Endodermal cell (in vitro differentiated cells): Measurements from ENCODE around the gene RAE1. TPM values are rescaled to one million over a fixed set of nuclear protein-coding genes. Genes with fewer than 3 reads are reported as not detected.

ENCODE experiments used
- DNase-seq: peaks from one replicate; pipeline ENCODE4 v3.0.0-alpha.2; 2017
- H3K27ac ChIP-seq: 2 replicates; pipeline ENCODE4 v1.5.1; 2013; ENCODE audit warnings: mild to moderate bottlenecking, low read depth, low read length, moderate library complexity
- H3K27me3 ChIP-seq: 2 replicates; pipeline ENCODE4 v1.6.1; 2013; ENCODE audit warnings: mild to moderate bottlenecking, low read length, moderate library complexity; ENCODE audit not compliant: insufficient read depth, control insufficient read depth, poor library complexity, severe bottlenecking
- H3K36me3 ChIP-seq: 2 replicates; pipeline ENCODE4 v1.7.0; 2013; ENCODE audit warnings: mild to moderate bottlenecking, low read length, moderate library complexity; ENCODE audit not compliant: control insufficient read depth, insufficient read depth
- H3K4me1 ChIP-seq: one replicate; pipeline ENCODE4 v1.7.0; 2013; ENCODE audit warnings: low read length; ENCODE audit not compliant: control insufficient read depth, insufficient read depth
- H3K4me3 ChIP-seq: 2 replicates; pipeline ENCODE4 v1.5.1; 2013; ENCODE audit warnings: mild to moderate bottlenecking, low read length, moderate library complexity
- H3K9ac ChIP-seq: 2 replicates; pipeline ENCODE4 v1.6.1; 2013; ENCODE audit warnings: mild to moderate bottlenecking, low read length, moderate library complexity; ENCODE audit not compliant: poor library complexity, severe bottlenecking; ENCODE audit errors: extremely low read depth
- H3K9me3 ChIP-seq: 2 replicates; pipeline ENCODE4 v1.6.1; 2013; ENCODE audit warnings: mild to moderate bottlenecking, low read length, moderate library complexity; ENCODE audit not compliant: control insufficient read depth
- H3K27ac Mint-ChIP-seq: 2 replicates; pipeline ENCODE4 v1.8.0; 2020; ENCODE audit warnings: mixed read lengths
- H3K27me3 Mint-ChIP-seq: 2 replicates; pipeline ENCODE4 v1.8.0; 2021; ENCODE audit warnings: mild to moderate bottlenecking, mixed read lengths; ENCODE audit not compliant: insufficient read depth
- H3K36me3 Mint-ChIP-seq: 2 replicates; pipeline ENCODE4 v1.8.0; 2020; ENCODE audit warnings: low read depth, mixed read lengths
- H3K4me1 Mint-ChIP-seq: 2 replicates; pipeline ENCODE4 v1.8.0; 2020; ENCODE audit warnings: mixed read lengths
- H3K4me3 Mint-ChIP-seq: 2 replicates; pipeline ENCODE4 v1.8.0; 2020; ENCODE audit warnings: mild to moderate bottlenecking, moderate library complexity, mixed read lengths
- H3K9me3 Mint-ChIP-seq: 2 replicates; pipeline ENCODE4 v1.8.0; 2020; ENCODE audit warnings: mild to moderate bottlenecking, mixed read lengths
- CTCF ChIP-seq: fragments of 200-600 bp; sonication (generic); conservative IDR thresholded peaks from 2 replicates; pipeline ENCODE4 v1.5.0; 2021; ENCODE audit warnings: antibody characterized with exemption, mild to moderate bottlenecking
- WGBS, 2 experiments: methylation state at CpG; one replicate each; pipeline versions ENCODE4 v1.1.5 to v1.1.7; 2013; ENCODE audit warnings: missing lambda C conversion rate in 2 of 2, mixed read lengths in 1 of 2; ENCODE audit not compliant: insufficient coverage in 1 of 2, insufficient read length in 1 of 2; 5-methylcytosine and 5-hydroxymethylcytosine counted together
- total RNA-seq, 2 donors: library from RNA; stranded (reverse); fragmentation: NEBNext Ultra II Directional in 1 of 2; extraction: Animal tissue kit (Norgen Biotek cat#: 25700) in 1 of 2; gene quantifications; 2 replicates in 1 of 2; 3 replicates in 1 of 2; pipeline ENCODE4 v1.2.1, GENCODE V29; 2021

RAE1 gene
- total RNA-seq, 2 donors from 2014 or later, result 41.2 to 43.8 TPM

- no peak overlapping the region for H3K4me3 Mint-ChIP-seq
- no peaks in the 10 kb centered on the region for H3K9me3 Mint-ChIP-seq
- Histone ChIP-seq H3K4me1 (no peaks in the 10 kb centered on the region), H3K27ac (no peak overlapping the region), H3K4me3 (no peak overlapping the region), H3K27me3 (no peaks in the 10 kb centered on the region), H3K36me3 (peaks cover 20% of the 10 kb centered on the region), H3K9me3 (no peaks in the 10 kb centered on the region), H3K9ac (no peak overlapping the region)
- H3K27me3 Mint-ChIP-seq, result no peaks in the 10 kb centered on the region
- H3K4me1 Mint-ChIP-seq, result peaks cover under 1% of the 10 kb centered on the region
- 93 to 97% methylated on average over 15 to 21 of the region's 21 CpGs for WGBS, 2 experiments
- TF ChIP-seq CTCF, result no peak
- no peak for DNase-seq
- H3K27ac Mint-ChIP-seq, result no peak overlapping the region
- peaks cover 40% of the 10 kb centered on the region for H3K36me3 Mint-ChIP-seq
Observed at GRCh38 chr20:57400821-57401564, 49.9 kb downstream of the RAE1 start.

- no peak for TF ChIP-seq CTCF
- no peaks in the 10 kb centered on the region for H3K4me1 ChIP-seq
- Mint-ChIP-seq H3K27ac (no peak overlapping the region), H3K27me3 (no peaks in the 10 kb centered on the region), H3K36me3 (peaks cover 34% of the 10 kb centered on the region), H3K4me3 (no peak overlapping the region), H3K9me3 (no peaks in the 10 kb centered on the region), H3K4me1 (no peaks in the 10 kb centered on the region)
- no peak overlapping the region for H3K4me3 ChIP-seq
- no peak overlapping the region for H3K9ac ChIP-seq
- H3K27ac ChIP-seq, result no peak overlapping the region
- WGBS, 2 experiments, result 92 to 100% methylated on average over 5 to 7 of the region's 7 CpGs
- no peaks in the 10 kb centered on the region for H3K27me3 ChIP-seq
- H3K9me3 ChIP-seq, result no peaks in the 10 kb centered on the region
- no peak for DNase-seq
- H3K36me3 ChIP-seq, result peaks cover 15% of the 10 kb centered on the region
Observed at GRCh38 chr20:57401565-57401918, 50.5 kb downstream of the RAE1 start.

GRCh38 chr20:57402206-57403125 is 51.4 kb downstream of the RAE1 start:
- H3K36me3 Mint-ChIP-seq, result peaks cover 33% of the 10 kb centered on the region
- peaks cover 7% of the 10 kb centered on the region for H3K36me3 ChIP-seq
- WGBS, 2 experiments, result 94 to 95% methylated on average over 25 to 32 of the region's 32 CpGs

More at GRCh38 chr20:57402206-57403125, 51.4 kb downstream of the RAE1 start:
- Mint-ChIP-seq H3K9me3 (no peaks in the 10 kb centered on the region), H3K27me3 (no peaks in the 10 kb centered on the region), H3K27ac (peak overlapping the region; percentile 30), H3K4me1 (no peaks in the 10 kb centered on the region), H3K4me3 (no peak overlapping the region)
- H3K4me1 ChIP-seq, result no peaks in the 10 kb centered on the region
- no peaks in the 10 kb centered on the region for H3K27me3 ChIP-seq
- H3K9ac ChIP-seq, result no peak overlapping the region
- DNase-seq, result no peak
- no peaks in the 10 kb centered on the region for H3K9me3 ChIP-seq
- no peak overlapping the region for H3K27ac ChIP-seq
- no peak for TF ChIP-seq CTCF
- no peak overlapping the region for H3K4me3 ChIP-seq
